ENCODE measurements around the gene FANCC.

Gene FANCC

DNA sequence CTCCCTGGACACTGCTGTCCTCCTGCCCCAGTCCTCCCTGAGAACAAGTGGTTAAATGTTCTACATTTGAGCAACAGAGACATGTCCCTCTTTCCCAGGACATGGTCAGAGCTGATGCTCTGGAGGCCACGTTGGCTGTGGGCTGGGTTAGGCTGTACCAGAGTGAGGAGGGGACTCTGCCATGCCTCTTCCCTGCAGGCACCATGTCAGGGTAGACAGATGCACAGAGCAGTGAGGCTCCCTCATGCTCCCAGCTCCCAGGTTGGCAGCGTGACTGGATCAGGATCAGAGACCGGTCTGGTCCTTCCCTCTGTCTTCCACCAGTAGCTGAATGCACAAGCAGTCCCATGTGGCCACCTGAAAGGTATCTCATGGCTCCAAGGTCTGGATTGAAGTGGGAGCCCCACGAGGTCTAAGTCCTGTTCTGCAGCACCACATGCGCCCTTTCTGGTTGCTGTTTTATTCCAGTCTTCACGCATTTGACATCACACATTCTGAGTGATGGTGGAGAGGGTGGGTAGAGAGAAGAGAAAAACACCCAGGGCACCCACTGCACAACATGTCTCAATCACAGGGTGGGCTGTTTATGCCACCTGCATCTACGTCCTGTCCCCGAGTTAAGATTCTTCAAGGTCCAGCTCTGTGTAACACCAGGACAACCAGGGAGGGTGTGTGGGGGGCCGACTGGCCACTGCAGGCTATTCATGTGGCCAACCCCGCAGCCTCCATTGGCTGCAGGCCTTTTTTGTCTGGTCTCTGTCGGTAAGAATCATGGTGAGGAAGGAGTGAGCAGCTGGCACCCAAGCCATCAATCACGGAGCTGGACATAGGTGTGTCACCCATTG lies 204.9 kb downstream of the FANCC start:
- DNase-seq: no peak

DNA sequence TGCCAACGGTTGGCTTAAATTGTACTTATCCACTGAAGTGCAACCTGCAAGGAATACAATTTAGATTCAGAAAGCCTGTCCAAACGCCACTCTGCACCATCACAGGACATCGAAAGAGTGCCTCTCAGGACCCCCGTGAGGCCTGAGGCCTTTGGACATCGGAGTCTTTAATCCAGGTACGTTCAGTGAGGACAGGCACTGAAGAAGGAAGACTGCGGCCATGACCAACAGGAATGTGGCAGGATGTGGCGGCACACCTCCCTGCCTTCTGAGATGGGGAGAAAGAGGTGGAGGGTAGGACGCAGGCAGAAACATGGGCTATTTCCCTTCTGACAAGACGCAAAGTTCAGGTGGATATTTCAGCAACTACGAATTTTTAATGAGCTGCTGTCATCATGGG lies 205.8 kb downstream of the FANCC start:
- no peak for DNase-seq

DNA sequence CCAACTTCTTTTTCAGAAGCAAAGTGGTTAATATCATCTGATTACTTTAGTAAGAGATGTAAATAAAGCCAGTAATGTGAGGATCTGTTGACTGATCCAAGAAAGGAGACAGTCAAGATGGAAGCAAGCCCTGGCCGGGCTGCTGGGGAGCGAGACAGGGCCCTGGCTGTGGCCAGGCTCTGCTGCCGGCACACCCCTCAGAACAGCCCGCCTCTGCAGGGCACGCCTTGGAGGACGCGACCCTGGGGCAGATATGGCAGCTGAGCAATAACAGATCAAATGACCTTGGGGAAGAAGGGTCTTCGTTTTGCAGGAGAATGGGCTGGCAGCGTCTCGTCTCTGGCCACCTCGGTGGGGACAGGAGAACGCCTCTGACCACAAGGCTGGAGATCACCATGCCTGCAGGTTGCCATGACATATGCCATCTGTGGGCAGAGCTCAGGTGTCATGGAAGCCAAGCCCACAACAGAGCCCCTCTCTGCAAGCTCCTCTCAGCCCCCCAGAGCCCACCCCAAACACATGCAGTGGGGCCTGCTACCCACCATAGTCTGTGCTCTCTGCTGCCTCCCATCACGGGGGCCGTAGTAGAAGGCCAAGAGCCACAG lies 206.5 kb downstream of the FANCC start:
- DNase-seq: no peak

DNA sequence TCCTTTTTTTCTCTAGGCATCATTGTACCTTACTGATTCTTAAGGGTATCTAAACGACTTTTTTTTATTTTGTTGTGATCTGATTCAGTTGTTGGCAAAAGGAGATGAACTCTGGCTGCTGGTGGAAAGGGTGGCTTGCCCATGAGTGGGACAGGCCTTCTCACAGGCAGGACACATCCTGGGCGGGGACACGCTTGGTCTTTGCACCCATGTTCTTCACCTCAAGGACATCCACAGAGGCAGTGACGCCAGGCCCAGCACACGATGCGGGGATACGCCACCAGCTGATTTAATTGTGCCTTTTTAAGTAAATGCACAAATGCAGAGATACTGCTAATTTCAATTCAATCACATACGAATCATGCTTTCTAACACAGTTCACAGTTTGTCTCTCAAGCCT lies 208.1 kb downstream of the FANCC start:
- no peak for DNase-seq

DNA sequence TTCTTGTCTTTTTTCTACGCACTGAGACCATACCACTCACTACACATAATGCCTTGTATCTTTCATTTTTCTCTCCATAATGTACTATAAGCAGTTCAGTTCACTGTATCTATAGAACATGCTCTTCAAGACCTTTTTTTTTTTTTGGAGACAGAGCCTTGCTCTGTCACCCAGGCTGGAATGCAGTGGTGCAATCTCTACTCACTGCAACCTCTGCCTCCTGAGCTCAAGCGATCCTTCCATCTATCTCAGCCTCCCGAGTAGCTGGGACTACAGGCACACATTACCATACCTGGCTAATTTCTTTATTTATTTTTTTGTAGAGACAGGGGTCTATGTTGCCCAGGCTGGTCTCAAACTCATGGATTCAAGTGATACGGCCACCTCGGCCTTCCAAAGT lies 208.7 kb downstream of the FANCC start:
- DNase-seq: no peak

DNA sequence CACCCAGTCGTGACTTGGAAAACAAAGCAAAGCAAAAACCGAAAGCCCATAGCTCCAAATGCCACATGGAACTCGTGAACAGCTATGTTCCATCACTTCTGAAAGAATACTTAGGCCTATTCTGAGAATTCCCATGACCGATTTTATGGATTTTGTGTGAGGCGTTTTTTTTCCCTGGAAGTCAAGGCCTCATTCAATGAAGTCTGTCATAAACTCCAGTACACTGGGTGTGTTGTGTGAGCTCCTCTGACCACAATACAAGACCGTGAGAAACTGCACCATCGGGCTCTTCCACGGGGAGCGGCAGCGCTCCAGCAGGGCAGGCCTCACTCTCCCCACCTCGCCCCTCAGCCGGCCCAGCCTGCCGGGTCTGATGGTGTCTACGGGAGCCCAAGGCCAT lies 209.5 kb downstream of the FANCC start:
- no peak for DNase-seq

DNA sequence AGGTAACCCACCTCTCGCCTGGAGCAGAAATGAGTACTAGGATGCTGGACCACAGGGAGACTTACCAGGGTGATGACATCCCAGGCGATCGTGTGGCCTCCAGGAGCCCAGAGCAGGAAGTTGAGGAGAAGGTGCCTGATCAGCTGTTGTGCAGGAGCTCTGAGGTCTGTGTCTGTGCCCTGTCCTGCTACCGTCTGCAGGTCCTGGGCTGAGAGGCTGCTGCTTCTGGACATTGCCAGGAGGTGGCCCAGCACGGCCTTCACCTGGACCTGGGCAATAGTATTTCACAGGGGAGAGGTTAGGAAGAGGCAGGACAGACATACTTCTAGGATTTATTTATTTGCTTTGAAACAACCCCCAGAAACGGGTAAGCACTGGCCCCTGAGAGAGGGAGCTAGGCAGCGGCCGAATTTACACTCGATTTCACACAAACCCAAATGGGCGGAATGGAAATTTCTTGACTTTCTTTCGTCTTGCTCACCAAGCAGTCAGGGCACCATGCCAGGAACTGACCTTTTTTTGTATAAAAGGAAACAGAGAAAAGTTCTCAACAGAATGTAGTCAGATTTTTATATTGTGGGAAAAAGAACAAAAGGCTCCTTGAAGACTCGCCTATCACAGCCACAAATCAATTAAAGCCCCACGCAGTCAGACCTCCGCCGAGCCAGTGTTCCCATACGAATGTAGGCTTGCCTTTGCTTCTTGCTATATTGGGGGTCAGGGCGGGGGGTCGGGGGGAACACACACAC lies 210.3 kb downstream of the FANCC start:
- no peak for DNase-seq

DNA sequence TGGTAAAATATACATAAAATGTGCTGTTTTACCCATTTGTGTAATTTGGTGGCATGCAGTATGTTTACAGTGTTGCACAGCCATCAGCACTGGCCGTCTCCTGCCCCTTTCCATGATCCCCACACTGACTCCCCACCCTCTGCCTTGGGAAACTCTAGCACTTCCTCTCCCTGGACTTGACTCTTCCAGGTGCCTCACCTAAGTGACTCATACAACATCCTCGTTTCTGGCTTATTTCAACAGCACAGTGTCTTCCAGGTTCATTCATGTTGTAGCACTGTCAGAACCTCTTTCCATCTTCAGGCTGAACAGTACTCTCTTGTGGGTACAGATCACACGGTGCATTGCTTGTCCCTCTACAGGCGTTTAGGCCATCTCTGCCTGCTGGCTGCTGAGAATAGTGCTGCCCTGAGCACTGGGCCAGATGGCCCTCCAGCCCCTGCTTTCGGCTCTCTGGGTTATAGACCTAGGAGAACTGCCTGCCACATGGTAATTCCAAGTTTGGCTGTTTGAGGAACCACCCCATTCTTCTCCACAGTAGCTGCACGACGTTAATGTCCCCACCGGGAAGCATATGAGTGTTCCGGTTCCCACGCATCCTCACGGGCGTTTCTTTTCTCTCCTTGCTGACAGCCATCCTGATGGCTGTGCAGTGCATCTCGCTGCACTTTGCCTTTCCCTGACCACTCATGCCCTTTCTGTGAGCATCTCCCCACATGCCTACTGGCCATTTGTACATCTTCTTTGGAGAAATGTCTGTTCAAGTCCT lies 211.8 kb downstream of the FANCC start:
- DNase-seq: no peak

DNA sequence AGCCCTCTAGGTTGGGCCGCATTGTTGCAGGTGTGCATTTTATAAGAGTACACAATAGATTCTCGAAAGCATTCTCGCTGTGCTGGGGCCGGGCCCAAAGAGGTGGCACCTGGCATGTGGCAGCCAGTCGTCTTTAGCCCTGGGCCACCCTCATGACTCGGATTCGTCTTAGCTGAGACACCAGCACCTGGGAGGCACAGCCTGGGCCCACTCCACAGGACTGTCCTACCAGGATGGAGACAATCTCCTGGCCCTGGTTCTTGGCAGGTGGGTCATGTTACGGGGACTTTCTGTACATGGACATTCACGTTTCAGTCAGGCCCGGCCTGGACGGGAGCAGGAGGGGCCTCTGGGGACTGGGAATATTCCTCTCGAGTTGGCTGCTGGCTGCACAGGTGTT lies 212.5 kb downstream of the FANCC start:
- no peak for DNase-seq

DNA sequence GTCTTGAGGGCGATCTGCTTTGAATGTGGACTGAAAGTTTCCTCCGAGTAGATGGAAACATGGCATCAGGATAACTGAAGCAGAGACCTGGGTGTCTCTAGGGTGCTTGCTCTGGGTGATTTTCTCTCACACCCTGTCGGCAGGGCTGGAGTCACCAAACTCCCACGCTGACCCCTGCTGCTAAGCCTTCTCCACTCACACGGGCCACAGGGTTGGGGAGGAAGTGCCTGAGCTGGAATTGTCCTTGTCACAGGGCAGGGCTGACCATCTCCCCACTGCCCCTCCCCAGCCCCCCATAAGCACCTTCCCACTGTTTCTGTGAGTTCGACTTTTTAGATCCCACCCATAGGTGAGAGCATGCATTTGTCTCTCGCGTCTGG lies 212.9 kb downstream of the FANCC start:
- no peak for DNase-seq

DNA sequence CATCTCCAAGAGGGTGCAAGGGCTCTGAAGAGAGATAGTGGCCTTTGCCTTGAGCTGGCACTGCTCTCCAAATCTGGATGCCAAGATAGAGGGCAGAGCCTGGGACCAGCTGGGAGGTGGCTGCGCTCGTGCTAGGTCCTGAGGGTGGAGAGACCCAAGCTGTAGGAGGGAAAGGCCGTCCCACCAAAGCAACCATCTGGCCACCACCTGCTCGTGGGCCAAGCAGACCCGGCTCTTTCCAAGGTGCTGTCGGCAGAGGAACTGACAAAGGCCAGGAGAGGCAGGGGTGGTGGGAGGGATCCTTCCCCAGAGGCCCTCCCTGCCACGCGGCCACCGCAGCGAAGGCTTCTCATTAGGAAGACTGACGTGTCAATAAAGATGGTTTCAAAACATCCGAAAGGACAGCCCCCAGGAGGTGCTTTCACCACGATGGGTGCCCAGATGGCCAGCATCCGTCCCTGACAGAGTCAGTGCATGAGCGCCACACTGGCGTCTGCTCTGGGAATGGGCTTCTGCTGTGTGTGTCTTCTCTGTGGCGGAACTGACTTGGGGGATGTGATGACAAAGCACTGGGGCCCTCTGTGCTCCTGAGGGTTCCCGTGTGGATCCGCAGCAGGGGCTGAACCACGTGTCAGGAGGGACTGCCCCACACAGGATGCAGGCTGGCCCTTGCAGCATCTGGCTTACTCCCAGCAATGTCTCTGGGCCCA lies 213.5 kb downstream of the FANCC start:
- no peak for DNase-seq

DNA sequence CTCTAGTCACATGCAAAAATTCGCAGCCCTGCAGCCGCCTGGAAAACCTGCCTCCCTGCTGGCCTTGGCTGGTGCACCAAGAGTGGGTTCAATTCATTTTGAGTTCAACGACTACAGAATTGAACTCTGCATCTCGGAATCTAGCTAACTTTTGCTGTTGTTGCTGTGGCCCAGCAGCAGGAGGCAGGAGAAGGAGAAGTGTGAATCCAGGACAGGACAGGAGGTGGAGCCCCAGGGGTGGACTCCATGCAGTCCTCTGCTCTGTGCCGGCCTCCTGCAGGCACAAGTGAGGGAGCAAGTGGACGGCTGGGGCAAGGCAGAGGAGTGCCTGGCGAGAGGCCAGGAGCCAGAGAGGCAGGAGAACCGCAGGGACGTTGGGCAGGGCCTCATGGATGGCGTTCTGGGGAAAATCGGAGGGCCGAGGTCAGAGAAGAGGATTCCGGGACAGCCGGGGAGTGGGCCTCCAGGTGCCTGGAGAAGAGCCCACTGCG lies 214.2 kb downstream of the FANCC start:
- DNase-seq: no peak

DNA sequence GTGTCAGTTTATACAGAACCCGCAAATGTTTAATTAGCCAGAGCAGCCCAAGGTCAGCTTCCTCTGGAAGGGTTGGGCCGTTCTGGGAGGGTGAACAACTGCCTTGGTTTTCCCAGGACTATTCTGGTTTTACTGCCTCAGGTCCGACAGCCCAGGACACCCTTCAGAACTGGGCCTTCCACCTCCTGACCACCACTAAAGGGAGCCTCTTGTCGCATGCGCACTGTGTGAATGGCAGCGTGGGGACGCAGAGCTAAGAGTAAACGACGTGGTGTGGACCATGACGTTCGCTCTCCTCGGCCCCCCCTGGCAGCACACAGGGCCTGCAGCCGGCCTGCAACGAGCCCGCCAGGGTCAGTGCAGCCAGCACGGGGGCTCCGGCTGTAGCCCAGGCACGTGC lies 214.9 kb downstream of the FANCC start:
- DNase-seq: no peak

DNA sequence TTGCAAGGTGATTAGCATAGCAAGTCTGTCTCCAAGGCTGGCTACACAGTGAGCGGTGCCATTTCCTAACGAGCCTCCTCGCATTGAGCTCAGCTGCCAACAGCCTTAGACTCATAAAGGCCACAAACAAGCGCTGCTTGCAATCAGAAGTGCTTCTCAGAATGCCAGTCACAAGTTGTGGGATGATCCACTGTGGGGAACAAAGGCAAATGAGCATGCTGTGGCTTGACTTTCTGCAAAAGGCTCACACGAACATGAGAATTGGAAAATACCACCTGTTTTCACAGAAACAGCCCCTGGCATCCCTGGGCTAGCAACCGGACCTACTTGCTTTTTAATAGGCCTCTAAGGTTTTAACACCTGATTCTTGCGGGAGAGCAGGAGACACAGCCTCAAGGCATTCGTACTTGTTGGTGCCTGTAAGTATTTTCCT lies 215.5 kb downstream of the FANCC start:
- no peak for DNase-seq

DNA sequence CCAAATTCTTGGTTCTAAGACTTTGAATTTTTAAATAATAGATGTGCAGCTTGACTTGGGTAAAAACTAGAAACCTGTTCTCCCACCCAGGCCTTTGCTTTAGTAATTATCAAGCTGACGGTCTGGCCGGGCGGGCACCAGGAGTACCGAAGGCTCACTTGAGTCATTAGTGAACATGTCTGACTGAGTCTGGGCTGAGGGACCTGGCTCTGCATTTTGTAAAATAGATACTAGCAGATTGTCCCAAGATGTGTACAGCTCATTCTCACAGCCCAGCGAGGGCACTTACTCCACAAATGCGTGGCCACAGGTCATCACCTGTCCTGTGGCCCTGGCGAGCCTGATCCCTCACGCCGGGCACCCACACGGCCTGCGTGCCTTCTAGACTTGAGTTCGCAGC lies 216.2 kb downstream of the FANCC start:
- DNase-seq: no peak

DNA sequence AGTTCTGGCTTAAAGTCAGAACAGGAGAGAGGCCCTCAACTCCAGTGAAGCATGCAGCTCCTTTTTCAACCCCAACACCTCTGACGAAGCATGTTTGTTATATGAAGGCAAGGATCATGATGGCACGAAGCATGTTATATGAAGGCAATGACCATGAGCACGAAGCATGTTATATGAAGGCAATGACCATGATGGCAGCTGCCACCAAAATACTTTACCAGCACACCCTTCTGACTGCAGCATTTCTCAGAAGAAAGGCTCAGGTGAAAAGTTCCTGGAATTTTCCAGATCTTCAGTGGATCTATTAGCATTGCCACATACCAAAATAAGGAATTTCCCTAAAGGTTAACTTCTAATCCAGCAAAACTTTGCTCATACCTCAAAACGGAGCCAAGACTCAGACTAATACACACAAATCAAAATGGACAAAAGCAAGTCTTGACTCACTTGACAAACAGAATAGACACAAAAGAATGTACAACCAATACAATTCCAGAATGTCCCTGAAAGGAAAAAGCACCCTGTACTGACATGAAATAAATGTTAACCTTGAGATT lies 217.4 kb downstream of the FANCC start:
- DNase-seq: no peak

DNA sequence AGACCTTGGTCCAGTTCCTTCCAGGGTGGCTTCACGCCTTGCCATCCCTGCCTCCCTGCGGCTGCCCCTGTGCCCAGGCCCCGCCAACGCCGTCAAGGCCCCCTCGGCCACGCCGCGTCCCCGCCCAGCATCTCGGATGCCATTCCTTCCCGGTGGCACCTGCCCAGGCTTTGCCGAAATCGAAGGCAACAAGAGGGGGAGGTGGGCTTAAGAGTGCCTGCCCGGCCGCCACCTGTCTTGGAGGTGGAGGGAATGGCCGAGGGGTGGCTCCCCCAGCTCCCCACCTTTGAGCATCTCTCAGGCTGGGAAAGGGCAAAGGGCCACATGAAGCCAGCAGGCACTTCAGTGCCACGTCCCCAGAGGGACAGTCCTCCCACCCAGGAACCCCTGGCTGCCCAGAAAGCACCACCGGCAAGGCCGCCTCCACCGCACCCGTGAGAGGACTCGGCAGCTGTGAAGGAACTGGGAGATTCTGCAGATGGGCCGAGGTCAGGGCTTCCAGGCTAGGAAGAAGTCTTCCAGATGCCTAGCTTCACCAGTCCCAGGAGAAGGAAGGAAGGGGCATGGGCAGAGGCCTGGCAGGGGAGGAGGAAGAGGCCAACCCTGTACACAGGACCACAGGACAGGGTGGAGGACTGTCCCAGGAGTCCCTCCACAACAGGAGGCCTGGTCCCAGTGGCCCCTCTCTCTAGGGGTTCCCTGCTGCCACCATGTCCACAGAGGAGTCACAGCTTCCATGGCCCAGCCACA lies 218.0 kb downstream of the FANCC start:
- no peak for DNase-seq

DNA sequence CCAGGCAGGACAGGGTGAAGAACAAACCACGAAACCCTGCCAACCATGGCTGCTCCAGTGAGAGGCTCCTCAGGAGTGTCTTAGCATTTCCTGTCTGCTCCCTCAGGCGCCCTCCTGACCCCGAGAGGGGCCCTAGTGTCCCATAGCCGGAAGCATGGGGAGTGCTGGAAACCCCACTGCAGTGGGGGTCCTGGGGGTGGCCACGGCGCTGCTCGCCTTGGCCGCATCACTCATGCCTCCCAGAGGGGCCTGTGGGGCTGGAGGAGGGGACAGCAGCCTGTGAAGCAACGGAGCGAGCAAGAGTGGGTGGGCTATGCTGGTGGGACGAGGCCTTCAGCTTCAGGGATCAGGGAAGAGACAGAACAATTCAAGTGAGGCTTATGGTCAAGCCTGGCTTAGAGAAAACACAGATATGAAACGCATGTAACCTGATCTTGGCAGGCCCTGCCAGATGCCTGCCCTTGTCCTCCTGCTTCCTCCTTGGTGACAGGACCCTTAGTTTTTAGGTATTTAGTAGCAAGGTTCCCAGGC lies 219.1 kb downstream of the FANCC start:
- no peak for DNase-seq

DNA sequence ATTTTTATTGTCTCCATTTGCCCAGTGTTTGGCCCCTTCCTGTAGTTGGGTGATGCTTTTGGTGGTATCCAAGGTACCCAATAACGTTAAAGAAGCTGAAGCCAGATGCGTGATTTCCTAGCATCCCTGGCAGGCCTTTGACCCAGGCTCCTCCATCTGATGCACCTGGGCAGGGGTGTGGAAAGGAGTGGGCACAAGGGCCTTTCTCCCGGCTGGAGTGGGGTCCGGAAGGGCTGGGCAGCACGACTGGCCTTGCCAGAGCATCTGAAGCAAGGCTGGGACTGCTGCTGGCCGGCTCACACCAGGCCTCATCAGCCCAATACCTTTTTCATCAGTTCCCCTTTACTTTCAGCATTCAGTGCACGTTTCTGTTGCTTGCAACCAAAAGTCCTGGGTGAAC lies 220.2 kb downstream of the FANCC start:
- no peak for DNase-seq

DNA sequence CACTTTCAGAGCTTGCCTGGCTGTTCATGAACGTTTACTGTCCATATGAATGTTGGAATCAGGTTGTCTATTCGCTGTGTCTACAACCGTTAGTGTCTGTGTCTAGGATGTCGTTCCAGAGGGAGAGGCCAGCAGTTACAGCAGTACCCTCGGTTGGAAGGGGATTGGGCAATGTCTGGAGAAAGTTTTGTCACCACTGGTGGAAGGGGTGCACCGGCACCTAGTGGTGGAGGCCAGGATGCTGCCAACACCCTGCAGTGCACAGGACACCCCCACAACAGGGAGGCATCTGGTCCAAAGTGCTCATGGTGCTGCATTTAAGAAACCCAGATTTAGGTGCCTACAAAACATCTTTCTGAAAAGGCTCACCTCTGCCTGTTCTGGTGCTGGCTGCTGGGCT lies 220.7 kb downstream of the FANCC start:
- no peak for DNase-seq

DNA sequence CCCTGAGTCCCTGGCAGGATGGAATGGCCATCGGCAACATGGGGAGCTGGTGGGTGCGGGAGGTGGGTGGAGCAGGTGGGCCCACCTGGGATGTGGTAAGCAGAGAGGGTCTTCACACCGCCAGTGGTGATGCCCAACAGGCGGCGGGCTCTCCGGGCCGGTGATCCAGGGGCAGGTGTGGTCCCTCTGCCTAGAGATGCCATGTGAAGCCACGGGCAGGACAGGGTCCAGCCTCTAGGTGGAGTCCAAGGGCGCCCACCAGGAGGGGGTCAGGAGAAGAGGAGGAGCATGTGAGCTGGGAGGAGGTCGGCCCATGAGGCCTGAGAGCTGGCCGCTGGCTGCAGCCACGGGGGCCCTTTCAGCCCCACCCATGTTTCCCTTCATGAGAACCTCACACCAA lies 221.1 kb downstream of the FANCC start:
- DNase-seq: no peak
